Neural cell (in vitro differentiated cells): ENCODE measurements around the gene AGK.

Experiments used
- CTCF ChIP-seq: fragments of 450-650 bp; IDR thresholded peaks from 2 replicates; pipeline ENCODE4 v1.5.1; 2014; ENCODE audit warnings: antibody characterized with exemption, mild to moderate bottlenecking, moderate library complexity; ENCODE audit not compliant: poor library complexity, severe bottlenecking
- EP300 ChIP-seq: fragments of 450-650 bp; conservative IDR thresholded peaks from 2 replicates; pipeline ENCODE4 v1.6.1; 2014; ENCODE audit warnings: antibody characterized with exemption, mild to moderate bottlenecking, moderate library complexity; ENCODE audit not compliant: poor library complexity, severe bottlenecking
- POLR2AphosphoS5 ChIP-seq: IDR thresholded peaks from 2 replicates; pipeline ENCODE4 v1.6.1; 2012
- REST ChIP-seq: IDR thresholded peaks from 2 replicates; pipeline ENCODE4 v1.6.1; 2012; ENCODE audit warnings: borderline replicate concordance

- no peak for TF ChIP-seq EP300
- TF ChIP-seq POLR2AphosphoS5 = no peak
- TF ChIP-seq REST = no peak
- no peak for TF ChIP-seq CTCF
Observed at GRCh38 chr7:141544831-141545230, 6.4 kb upstream of the AGK start.
